ENCODE measurements around the gene UACA.
"Not testable (repeated sequence)": the region's sequence is repeated elsewhere in the genome, so short reads cannot be mapped to it uniquely, and the experiment has no call there.

UACA gene

DNA sequence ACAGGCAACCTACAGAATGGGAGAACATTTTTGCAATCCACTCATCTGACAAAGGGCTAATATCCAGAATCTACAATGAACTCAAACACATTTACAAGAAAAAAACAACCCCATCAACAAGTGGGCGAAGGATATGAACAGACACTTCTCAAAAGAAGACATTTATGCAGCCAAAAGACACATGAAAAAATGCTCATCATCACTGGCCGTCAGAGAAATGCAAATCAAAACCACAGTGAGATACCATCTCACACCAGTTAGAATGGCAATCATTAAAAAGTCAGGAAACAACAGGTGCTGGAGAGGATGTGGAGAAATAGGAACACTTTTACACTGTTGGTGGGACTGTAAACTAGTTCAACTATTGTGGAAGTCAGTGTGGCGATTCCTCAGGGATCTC, 100.3 kb downstream of the UACA start:
- not testable (repeated sequence) for DNase-seq (ENCODE audit: low spot score)

DNA sequence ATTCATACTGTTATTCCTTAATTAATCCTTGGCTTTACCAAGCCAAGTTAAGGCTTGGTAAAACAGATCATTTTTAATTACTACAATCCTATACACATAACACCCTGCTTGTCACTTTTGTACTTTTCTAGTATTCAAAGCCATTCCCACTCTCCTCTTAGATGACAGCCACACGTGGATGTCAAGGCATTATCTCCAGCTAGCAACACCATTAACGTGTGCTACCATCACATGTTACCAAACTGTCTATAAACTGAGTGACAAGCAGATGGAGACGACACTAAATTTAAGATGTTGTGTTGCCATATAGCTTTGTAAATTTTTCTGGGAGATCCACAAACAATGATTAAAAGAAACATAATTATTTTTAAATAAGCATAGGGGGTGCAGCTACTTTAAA, 103.7 kb downstream of the UACA start:
- DNase-seq (ENCODE audit: low spot score): no peak

DNA sequence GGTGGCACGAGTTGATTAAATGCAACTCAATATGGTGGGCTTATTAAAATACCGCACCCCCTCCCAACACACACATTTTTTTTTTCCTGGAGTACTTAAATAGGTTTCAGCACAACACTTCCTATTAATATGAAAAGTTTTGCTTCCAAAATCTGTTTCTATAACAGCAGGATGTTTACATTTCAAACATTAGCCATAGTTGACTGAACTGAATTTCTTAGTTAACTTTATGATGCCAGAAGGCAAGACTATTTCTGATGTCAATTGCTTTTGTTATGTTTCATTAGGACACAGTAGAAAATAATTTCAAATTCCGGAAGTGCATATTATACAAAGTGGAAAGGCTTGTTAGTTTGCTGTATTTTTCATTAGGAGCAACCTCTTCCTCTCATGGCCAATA, 104.7 kb downstream of the UACA start:
- no peak for DNase-seq (ENCODE audit: low spot score)

DNA sequence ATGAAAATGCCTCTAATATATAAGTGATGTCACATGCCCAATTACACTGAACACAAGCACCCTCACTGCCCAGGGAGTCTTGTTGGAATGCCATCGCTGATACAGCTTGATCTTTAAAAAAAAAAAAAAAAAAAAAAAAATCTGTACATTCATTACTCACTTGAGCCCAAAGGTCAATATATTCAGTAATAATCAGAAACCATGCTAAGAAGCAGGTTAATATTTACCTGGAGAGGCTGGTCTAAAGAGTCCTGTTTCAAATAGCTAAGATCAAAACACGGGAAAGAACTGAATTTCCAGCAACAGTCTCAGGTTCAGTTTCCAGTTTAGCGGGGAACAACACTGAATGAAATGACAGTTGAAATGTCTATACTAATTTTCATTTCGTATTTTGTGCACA, 109.9 kb downstream of the UACA start:
- no peak for DNase-seq (ENCODE audit: low spot score)

DNA sequence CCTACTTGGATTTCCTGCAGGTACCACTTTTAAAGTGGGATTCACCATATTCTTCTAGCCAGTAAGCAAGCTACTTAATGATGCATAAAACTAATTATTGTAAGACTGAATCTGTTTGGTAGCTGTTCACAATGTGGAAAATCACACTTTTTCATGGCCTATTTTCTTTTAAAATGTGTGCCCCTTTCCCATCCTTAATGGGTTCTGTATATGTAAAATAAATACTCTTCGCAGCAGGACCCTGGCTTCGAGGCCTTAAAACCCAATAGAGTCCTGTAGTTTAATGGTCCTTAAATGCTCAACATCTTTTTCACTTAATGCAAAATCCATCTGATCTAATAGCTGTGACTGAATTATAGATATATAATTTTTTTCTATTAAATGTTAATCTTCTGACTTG, 111.0 kb downstream of the UACA start:
- DNase-seq (ENCODE audit: low spot score): no peak

DNA sequence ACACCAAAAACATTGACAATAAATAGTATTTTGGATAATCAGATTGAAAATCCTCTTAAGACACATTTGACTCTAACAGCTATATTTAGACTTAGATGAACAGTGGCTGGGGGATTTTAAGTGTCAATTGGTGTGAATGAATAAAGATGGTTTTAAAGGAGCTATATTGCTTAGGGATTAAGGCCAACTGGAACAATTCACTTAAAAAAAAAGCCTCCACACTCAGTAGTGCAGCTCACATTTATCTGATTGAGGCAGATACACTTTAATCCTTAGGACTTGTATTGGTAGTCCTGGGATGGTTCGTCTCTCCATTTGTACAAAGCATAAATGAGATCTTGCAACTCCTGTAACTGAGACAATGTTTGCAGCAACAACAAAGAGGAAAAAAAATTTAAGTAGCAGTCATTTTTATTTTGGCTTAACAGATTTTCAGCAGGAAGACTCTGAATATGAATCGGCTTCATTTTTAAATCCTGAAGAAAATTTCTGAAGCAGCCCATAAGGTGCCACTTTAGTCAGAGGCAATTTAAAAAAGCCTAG, 112.0 kb downstream of the UACA start:
- no peak for DNase-seq (ENCODE audit: low spot score)

DNA sequence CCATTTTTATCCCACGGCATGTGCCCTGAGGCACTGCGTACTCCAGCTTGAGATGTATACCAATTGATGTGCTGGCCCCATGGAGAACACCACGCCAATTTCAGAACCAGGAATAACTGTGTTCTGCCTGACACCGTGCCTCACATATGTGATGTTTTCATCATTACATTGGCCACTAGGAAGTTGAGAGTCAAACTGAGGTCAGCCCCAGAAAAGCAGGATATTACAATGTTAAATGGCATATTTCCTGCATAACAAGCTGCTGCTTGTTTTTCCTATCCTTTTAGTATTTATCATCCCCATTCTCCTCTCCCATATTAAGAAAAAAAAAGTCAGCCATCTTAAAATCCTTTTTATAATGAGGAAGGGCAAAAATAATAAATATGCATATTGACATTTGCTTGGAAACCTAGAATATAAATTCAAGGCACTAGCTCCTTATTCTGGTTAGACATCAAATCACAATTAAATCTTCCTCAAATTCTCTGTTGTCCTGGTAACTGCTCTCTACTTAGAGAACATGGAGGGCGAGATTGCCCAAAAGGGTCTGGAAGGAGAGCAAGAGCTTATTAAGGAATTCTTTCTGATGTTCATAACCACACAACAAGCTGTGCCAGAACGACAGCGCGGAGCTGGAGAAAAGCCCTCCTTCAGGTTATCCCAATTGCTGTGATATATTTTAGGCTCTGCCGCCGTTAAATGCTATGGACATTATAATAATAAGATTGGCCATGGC, 112.6 kb downstream of the UACA start:
- no peak for DNase-seq (ENCODE audit: low spot score)

DNA sequence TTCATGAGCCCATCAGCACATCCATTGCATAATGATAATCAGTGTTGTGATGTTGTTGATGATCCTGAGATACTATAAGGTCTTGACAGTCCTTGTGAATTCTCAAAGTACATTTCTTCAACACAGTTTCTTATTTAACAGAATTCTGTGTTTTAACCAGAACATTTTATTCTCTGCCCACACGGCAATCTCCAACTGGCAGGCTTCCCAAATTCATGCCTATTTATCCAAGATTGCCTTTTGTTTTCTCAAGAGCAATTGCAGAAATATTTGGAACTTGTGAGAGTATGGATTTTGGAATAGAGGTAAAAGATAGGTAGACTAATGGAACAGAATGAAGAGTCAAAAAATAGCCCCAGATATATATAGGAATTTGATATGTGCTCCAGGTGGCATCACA, 116.0 kb downstream of the UACA start:
- DNase-seq (ENCODE audit: low spot score): no peak

DNA sequence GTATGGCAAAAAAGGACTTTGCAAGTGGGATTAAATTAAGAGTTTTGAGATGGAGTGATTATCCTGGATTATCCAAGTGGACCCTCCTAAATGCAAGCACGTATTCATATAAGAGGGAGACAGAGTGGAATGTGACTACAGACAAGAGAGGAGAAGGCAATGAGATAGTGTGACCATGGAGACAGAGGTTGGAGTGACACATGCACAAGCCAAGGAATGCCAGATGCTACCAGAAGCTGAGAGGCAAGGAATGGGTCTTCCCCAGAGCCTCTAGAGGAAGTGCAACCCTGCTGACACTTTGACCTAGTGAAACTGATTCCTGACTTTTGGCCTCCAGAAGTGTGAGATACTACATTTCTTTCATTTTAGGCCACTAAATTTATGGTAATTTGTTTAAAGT, 117.2 kb downstream of the UACA start:
- DNase-seq (ENCODE audit: low spot score): no peak

DNA sequence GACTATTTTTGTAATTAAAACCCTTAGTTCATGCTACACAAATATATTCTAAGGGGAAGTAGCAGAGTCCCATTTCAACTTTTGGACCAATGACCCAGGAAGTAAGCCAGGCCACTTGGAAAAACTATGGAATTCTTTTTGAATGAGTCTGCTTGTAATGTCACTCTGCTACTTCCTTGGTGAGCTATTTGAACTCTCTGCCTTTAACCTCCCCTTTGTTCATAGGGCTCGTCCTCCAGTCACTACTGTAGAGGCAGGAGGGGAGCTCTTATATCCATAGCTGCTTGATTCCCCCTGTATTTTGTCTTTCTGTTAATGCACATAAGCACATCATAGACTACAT, 119.6 kb downstream of the UACA start:
- DNase-seq (ENCODE audit: low spot score): no peak

DNA sequence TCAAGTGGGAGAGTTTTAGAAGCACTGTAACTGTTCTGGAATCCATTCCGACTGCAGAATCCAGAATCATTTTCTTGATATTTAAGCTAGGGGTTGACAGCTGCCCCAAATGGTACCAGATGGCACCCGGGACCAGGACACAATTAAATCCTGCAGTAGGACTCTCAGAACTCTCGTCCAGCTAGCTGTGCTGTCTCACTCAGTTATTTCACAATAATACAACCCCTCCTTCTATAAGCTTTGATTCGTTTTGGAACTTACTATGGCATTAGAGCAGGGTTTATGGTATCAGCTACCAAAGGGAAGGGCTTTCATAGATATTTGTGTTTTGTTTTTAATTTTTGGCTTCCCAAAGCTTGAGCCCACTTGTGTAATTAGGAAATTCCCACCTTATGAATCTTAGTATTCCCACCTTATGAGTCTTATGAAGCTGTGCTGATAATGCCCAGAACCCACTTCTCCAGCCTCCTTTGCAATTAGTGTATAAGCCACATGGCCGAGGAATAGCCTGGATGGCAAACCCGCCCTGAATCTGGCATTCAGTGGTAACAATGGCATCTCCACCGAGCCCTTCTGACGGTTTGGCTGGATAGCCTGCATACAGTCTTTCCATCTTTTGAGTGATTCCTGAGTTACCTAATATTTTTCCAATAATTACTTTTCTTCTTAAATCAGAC, 120.1 kb downstream of the UACA start:
- no peak for DNase-seq (ENCODE audit: low spot score)

DNA sequence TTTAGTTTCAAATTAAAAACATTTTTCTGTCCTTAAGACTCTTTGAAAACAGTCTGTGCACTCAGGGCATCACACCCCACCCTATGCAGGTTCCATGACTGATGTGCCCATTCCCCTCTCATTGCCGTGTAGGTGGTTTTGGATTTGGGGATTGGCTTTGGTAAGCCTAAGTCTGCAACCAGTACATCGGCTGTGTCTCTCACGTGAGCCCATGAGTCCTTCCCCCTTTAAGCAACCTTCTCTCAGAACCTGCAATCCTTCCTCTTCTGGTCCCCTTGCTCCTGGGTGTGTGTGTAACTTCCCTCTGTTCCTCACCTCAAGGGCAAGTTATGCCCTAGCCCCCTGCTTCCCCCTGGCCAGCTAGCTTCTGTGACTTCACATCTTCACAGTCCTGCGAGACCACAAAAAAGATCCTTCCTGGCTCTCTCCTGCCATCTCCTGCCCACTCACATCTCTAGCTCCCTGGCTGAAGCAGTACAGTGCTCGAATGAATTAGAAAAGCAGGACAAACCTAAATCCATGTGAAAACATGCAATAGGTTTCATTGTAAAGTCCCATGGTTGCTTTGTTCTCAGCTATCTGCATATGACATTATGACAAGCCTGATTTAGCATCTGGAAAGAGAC, 126.7 kb downstream of the UACA start:
- no peak for DNase-seq (ENCODE audit: low spot score)

DNA sequence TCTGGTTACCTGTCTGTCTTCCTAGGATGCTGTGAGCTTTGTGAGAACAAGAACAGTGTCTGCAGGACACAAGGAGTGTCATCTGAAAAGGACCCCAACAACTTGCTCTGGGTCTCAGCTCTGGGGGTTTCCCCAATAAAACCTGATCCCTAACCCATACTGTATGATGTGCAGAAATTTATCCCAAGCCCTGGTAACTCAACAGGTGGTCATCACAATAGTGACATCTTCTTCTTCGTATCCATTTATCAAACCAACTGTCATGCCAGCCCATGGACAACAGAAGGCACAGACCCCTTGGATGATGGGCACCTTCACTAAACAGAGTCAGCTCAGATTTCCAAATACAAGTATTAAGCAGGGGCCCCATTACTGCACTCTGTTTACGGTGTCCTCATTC, 127.5 kb downstream of the UACA start:
- DNase-seq (ENCODE audit: low spot score): no peak

DNA sequence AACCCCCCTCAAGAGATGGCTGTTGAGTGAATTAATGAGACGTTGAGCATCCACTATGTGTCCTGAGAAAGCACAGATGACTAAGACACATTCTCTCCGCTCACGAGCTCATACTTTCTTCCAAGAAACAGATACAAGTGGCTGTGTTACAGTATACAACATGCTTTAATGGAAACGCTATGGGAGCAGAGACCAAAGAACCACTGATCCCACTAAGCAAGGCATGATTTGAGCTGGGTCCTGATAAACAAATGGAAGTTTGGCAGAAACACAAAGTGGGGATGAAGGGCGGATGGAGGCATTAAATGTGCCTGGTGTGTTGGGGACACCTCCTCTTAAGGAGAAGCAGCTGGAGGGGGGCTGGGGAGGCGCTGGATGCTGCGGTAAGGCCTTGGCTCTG, 129.4 kb downstream of the UACA start:
- no peak for DNase-seq (ENCODE audit: low spot score)

DNA sequence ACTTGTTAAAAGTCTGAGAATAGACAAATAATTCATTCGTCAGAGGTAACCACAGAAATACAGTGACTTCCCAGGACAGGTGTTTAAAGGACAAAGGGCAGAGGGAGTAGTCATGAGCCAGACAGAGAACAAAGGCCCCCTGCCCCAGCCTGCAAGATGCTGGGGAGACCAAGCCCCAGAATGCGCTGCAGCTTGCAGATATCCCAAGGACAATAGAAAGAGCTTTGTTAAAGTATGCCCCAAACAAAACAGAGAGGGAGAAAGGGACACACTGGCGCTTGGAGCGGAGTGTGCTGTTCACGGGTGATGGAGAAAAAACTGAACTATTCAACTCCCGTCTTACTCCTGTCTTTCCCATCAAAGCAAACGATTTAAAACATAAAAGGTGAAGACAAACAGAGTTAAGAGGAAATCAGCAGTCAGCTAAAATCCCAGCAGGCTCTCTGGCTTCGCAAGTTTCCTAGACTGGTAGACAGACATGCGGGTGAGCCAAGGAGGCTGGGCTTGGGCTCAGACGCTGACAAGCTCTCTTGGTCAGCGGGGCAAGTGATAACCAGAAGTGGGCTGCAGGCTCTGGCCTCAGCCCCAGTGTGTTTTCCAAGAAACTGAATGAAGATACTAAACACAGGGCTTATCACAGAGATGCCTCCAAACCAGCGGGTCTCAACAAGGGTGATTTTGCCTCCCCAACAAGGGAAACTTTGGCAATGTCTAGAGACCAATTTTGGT, 130.1 kb downstream of the UACA start:
- no peak for DNase-seq (ENCODE audit: low spot score)

DNA sequence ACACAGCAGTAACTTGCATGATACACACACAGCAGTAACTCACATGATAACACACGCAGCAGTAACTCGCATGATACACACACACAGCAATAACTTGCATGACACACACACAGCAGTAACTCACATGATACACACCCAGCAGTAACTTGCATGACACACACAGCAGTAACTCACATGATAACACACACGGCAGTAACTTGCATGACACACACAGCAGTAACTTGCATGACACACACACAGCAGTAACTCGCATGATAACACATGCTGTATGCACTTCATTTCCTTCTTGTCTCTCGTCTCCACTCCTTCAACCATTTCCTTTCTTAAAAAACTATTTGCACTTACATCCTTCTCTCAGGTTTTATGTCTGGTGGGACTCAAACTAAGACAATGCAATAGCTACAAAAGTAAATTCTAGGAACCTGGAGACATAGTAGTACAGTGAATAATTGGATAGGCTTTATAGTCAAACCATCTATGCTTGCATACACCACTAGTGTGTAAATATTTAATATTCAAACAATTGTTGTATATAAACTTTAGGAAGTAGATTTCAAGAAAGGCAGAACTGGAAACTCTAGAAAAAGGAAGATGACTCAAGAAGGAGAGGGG, 130.8 kb downstream of the UACA start:
- DNase-seq (ENCODE audit: low spot score): no peak

DNA sequence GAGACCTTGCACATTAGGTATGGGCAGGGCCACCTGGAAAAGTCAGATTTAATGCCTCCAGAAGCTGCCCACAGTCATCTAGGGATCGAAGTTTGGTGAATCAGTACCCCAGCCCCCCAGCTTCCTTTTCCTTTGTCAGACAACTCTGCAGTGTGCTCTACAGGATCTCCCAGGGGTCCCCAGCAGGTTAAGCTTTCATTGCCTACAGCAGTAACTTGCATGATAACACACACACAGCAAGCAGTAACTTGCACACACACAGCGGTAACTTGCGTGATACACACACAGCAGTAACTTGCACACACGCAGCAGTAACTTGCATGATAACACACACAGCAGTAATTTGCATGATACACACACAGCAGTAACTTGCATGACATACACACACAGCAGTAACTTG, 131.3 kb downstream of the UACA start:
- no peak for DNase-seq (ENCODE audit: low spot score)

DNA sequence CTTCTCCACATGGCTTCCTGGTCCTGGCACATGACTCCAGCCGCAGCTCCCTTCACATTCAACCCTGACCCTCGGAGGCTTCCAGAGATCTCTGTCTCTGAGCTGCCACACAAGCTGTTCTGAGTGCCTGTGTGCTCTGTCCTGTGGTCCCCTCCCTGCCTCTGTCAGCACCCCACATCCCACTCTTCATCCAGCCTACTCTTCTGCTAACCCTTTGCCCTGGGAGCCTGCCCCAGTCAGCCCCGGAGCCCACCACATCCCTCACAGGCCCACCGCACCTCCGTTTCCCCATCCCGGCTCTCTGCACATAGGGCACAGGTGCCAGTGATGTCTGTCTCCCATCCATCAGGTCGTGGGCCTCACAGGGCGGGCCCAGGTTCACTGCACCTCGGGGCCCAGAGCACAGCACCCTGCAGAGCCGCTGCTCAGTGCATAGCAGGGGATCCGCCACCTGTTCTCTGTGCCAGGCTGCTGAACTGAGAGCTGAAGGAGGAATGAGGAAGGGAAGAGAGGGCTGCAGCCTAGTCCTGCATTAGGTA, 133.6 kb downstream of the UACA start:
- DNase-seq (ENCODE audit: low spot score): no peak

DNA sequence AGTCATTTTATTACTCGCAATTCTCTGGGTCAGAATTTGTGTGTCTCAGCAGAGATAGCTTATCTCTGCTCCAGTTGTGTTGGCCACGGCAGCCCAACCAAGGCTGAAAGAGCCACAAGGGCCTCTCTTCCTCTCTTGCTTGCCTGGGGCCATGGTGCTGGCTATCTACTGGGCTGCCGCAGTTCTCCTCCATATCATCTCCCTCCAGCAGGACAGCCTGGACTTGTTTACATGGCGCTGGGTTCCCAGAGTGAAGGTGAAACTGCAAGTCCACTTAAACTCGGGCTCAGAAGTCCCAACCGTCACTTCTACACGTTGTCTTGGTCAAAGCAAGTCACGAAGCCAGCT, 134.8 kb downstream of the UACA start:
- DNase-seq (ENCODE audit: low spot score): no peak

DNA sequence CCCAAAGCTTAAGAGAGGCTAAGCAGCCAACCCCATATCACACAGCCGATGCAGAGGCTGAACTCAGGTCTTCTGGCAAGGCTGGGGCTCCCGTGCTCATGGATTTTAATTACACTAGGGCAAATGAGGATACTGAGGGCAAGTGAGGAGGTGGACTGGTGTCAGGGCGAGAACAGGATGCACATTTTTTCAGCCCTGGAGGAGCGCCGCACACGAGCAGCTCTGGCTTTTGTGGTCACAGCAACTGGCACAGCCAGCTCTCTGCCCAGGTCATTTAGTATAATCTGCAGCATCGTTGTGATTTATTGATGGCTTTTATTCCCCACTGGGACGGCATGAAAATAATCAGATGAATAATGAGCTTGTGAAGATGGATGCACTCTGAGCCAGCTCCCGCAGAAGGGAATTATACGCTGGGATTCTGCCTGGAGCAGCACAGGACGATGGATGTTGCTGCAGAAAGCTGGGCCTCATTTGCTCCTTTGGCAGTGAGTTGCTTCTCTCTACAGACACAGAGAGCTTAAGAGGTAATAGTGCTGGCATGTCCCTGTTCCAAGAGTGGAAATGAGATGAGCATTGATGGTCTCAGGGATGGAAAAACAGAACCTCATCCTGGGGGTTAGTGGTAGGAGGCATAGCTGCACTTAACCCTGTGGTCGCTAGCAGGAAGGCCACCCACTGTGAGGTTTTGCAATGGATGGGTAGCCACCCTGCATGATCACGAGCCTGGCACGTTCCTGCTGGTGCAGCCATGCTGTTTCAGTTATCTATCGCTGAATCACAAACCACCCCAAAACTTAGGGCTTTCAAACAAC, 135.4 kb downstream of the UACA start:
- no peak for DNase-seq (ENCODE audit: low spot score)

DNA sequence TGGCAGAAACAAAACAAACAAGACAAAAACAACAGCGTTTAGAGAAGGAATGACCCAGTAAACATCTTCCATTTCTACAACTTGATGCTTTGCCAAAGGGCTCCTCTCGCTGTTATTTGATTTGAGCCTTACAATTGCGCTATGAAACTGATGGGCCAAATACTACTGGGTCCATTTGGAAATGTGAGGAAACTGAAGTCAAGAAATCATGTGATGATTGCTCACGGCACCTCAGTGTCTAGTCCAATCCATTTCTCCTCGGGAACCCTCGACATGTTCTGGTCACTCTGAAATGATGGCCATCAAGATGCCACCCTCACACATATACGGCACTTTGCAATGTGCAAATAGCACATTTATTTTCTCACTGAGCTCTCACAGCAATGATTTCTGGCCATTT, 136.0 kb downstream of the UACA start:
- no peak for DNase-seq (ENCODE audit: low spot score)

All from CD4-positive, alpha-beta T cell treated with Interleukin-6 at 100 ng/mL for 8 hours (primary cell).